Activated CD4-positive, CD25-positive, alpha-beta regulatory T cell treated with anti-CD3 and anti-CD28 coated beads, Interleukin-2, amount 50 U/mL, for 24 hours (primary cell): ENCODE data around the gene EXOC6B.

ENCODE experiments used
- ATAC-seq, 2 donors: fragments of 150-1000 bp; cut with Tn5 transposase; one replicate each; pipeline ENCODE4 v1.10.0; 2021; ENCODE audit warnings: mild to moderate bottlenecking in 1 of 2, moderate library complexity in 1 of 2

Gene EXOC6B

GRCh38 chr2:72341639-72342038 lies 484.2 kb downstream of the EXOC6B start:
- ATAC-seq = no peak

GRCh38 chr2:72340665-72341064 lies 485.2 kb downstream of the EXOC6B start:
- no peak for ATAC-seq

- ATAC-seq = no peak
Observed at GRCh38 chr2:72338076-72338475, 487.8 kb downstream of the EXOC6B start.

DNA sequence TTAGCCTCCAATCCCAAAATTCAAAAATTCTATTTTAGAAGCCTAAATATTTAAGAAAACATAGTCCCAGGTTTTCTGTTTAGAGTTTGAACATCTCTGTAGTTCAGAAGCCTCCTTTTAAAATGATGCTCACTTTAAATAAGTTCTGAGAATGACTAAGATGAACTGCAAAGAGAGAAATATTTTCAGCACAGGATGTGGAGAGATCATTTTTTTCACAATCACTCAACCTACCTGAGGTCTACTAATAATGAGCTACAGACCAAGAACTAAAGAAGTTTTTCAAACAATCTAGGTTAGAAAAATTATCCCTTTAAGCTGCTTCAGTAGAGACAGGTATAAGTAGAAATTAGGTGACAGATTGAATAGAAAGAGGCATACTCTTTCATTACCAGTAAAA lies 493.1 kb downstream of the EXOC6B start:
- ATAC-seq = no peak

DNA sequence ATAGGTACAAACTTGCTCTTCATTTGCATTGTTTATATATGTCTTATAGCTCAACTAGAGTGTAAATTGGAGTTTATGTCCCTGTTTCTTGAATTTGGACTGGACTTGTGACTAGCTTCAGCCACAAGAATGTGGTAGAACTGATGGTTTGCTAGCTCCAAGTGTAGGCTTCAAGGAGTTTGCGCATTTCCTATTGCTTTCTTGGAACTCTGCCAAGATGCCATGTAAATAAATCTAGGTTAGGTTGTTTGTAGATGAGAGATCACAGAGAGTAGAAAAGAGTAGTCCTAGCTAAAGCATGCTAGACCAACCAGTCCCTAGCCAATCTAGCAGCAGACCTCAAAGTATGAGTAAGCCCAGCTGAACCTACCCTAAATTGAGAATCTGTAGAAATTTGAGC lies 495.2 kb downstream of the EXOC6B start:
- no peak for ATAC-seq

DNA sequence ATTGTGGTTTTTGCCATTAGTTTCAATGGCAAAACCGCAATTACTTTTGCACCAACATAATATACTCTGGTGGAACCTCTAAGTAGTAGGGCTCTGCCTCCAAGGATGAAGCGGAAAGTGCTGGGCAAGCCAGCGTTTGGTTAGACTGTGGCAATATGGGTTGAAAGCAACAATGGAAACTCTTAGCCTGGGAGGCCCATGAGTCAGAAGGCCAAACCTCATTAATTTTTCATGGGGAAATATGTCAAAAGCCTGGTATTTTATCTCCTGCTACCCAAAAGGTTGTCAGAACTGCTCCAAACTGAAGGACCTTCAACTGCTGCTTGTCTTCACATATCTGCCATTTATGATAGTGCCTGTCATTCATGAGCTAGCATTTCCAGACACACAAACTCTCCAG lies 499.1 kb downstream of the EXOC6B start:
- ATAC-seq = no peak

GRCh38 chr2:72325592-72326422 lies 500.0 kb downstream of the EXOC6B start:
- no peak for ATAC-seq

GRCh38 chr2:72316774-72317173 lies 509.1 kb downstream of the EXOC6B start:
- ATAC-seq = no peak

DNA sequence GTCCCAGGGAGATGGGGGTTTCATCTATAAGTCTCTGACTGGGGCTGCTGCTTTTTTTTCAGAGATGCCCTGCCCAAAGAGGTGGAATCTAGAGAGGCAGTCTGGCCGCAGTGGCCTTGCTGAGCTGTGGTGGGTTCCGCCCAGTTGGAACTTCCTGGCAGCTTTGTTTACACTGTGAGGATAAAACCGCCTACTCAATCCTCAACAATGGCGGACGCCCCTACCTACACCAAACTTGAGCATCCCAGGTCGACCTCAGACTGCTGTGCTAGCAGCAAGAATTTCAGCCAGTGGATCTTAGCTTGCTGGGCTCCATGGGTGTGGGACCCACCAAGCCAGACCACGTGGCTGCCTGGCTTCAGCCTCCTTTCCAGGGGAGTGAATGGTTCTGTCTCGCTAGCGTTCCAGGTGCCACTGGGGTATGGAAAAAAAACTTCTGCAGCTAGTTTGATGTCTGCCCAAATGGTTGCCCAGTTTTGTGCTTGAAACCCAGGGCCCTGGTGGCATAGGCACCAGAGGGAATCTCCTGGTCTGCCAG lies 525.6 kb downstream of the EXOC6B start:
- ATAC-seq = no peak

DNA sequence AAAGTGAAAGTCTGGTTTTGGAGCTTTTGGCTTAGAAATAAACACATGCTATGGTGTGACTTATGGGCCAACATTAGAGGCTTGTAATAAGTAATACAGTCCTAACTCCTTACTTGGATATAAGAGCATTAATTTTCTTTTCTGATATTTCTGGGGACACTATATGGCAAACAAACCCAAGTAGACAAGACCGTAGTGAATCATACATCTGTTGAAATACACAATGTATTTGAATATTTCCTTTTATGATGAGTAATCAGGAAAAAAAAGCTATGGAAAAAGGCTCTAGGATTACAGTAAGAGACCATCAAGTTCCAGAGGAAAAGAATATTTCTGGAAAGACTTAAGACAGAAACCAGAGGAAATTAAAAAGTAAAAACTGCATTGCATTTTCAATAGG lies 532.2 kb downstream of the EXOC6B start:
- ATAC-seq = no peak

DNA sequence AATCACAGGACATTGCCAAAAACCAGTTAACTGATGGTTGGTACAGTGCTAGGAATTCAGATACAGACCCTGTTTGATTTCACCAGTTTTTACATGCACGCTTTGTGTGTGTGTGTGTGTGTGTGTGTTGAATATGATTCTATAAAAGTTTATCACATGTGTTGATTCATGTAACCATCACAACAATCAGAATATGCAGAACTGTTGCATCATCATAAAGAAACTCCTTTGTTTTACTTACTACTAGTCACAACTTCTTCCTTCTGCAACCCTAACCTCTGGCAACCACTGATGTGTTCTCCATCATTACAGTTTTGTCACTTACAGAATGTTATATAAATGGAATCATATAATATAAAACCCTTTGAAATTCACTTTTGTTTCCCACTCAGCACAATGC lies 533.4 kb downstream of the EXOC6B start:
- no peak for ATAC-seq

- ATAC-seq = no peak
Observed at GRCh38 chr2:72291059-72291458, 534.8 kb downstream of the EXOC6B start.

DNA sequence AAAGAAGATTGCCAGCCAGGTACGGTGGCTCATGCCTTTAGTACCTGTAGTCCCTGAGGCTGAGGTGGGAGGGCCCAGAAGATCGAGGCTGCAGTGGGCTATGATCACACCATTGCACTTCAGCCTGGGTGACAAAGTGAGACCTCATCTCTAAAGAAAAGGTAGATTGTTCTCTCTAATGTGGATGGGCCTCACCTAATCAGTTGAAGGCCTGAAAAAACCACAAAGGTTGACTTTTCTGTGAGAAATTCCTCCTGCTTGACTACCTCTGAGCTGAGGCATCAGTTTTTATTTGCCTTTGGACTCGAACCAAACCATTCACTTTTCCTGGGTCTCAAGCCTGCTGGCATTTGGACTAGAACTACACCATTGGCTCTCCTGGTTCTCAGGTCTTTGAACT lies 536.1 kb downstream of the EXOC6B start:
- no peak for ATAC-seq

- ATAC-seq = no peak
Observed at GRCh38 chr2:72289283-72289682, 536.5 kb downstream of the EXOC6B start.

- no peak for ATAC-seq
Observed at GRCh38 chr2:72278046-72278445, 547.8 kb downstream of the EXOC6B start.

GRCh38 chr2:72276876-72277275 lies 549.0 kb downstream of the EXOC6B start:
- no peak for ATAC-seq

DNA sequence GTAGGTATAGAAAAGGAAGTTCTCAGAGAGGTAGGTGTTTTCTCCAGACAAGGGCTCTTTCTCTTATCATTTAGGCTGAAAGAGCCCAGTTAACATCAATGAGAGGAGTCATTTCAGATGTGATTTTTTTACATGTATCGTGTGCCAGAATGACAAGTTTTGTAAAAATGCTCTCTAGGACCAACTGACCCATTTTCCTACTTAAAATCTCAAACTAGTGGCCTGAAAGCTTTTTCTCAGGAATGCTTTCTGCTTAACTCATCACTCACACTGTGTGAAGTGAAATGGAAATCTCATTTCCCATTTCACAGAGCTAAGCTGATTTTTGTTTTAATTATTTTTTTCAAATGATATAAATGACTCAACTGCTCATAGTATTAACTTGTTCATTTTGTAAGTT lies 549.5 kb downstream of the EXOC6B start:
- ATAC-seq = no peak

GRCh38 chr2:72275084-72275483 lies 550.7 kb downstream of the EXOC6B start:
- ATAC-seq = no peak

GRCh38 chr2:72274380-72274797 lies 551.4 kb downstream of the EXOC6B start:
- no peak for ATAC-seq

DNA sequence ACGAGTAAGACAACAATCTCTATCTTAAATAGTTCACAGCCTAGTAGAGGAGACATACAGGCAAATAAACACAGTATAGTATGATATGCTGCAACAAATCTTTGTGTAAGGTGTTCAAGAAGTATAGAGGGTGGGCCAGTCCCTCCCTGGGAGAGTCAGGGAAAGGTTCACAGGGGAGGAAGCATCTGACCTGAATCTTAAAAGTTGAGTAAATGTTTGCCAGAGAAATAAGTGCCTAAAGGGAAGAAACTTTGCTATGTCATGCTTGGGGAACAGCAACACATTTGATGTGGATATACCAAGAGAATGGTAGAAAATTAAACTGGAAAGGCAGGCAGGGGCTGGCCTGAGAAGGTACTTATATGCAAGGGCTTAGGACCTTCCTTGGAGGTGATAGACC lies 552.4 kb downstream of the EXOC6B start:
- ATAC-seq = no peak

DNA sequence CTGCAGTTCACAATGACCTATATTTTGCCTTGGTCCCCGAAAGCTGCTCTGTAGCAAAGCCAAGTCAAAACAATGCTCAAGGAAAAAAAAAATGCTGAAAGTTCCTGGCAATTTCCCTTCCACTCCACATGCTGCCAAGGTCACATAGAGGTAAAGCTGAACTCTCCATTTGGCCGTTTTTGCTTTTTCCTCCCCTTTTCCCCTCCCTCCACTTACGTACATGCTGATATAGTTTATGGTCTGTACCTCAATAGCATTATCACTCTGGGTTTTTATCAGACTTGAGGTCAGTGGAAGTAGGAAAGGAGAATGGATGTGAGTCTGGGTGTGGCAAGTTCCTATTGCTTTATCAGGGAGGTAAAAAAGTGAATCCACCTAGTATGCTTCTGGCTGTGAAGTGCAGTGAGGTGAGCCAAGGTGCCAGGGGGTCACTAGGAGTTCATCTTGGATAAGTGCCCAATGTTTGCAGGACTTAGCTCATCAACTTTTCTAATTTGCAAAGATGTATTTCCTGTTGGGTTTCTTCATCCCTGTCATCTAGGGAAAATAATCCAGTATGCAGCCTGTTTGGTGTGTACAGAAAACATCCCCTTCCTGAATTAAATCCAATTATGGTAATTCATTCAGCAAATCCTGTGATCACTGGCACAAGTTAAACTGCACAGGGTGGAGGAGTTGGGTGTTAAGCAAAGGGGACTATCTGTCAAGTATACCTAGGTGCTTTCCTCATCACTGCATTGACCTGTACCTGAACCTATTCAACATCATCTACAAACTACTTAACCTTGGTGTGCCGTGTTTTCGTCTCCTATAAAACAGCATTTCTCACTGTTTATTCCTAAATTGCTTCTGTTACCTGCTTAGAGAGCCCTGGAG lies 553.8 kb downstream of the EXOC6B start:
- ATAC-seq = no peak

DNA sequence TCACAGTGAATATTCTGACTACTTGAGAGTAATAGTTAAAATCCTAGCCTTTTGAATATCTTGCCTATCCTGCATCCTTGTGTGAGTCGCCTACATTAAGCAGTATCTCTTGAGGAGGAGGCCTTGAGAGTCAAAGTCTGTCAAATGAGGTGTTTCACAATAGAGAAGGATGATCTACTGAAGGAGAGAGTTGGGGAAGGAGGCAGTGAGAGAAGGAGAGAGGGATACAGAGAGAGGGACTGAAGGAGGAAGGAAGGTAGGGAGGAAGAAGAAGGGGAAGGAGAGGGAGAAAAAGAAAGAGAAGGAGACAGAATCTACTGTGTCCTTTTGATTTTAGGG lies 554.6 kb downstream of the EXOC6B start:
- ATAC-seq = no peak

DNA sequence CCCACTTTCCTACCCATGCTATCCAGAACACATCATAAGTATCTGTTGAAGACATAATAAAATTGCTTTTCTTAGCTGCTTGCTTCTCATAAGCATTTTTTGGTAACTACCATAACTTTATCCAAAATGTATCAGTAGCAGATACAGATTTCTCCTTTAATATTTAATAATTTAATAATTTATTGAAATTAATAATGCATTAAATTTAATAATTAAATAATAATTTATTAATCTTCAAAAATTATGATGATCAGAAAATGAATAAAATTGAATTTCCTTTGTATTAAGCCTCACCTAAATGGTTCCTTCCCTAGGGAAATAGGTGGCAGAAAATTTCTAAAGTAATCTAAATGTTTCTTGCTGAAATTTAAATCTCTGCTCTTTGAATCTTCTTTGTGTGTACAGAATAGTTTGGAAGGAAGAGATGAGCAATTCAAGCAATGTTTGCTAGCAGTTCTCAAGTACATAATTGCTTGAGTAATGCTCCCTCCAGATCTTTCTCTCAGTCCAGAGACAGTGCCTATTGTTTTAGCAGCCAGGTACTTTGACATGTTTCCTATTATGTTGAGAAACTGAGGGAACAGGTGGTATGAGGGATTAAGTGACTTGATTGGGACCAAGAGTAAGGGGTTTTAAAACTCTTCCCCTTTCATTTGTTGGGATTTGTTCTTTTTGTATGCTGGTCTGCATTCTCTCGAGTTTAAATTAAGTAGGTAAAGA lies 555.1 kb downstream of the EXOC6B start:
- no peak for ATAC-seq
